ENCODE results near the gene GRIK4. TPM values are rescaled to one million over a fixed set of nuclear protein-coding genes. Genes with fewer than 3 reads are reported as not detected.

The GRIK4 gene
- total RNA-seq, 2 donors from 2014 or later = 0.05 to 1.7 TPM

DNA sequence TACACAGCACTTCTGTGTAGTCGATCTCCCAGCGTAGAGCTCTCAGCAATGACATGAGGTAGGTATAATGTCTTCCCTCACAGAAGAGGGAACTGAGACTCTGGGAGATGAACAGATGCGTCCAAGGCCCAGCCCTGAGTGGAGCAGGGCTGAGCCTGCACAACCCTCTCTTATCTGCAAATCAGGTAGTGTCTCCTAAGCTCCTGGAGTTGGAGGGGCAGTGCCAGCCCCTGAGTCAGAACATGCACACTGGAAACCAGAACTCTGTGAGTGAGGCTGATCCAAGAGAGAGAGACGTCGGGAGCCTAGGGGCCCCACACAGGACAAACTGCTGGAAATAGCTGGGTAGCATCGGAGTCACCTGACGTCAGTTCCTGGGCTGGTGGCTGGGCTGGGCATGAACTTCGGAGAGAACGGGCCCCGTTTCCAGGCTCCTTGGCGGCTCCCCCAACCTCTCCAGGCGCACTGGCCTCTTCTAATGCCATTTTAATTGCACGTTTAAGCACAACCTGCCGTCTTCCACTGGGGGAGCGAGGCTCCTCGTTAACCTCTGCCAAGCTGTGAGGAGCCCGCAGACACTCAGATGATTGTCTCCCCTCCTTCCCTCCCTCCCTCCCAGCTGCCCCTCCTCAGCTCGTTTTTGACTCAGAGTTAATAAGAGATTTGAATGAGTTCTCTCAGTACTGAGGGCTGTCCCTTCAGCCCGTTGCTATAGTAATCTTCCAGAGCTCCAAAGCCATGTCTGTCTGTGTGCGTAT lies 321.1 kb downstream of the GRIK4 start:
- Histone ChIP-seq H3K27me3 (replicated peaks; ENCODE audit: insufficient read depth) (no peaks in the 10 kb centered on the region), H3K9me3 (no peaks in the 10 kb centered on the region), H3K4me1 (replicated peaks) (no peaks in the 10 kb centered on the region), H3K4me3 (no peak overlapping the region), H3K36me3 (no peaks in the 10 kb centered on the region), H3K27ac (no peak overlapping the region)
- 33% methylated on average over 20 of the region's 20 CpGs for WGBS
- DNase-seq (ENCODE audit: low spot score) = no peak
- intact Hi-C loops (cut with DNase I) = no loop called here
- TF ChIP-seq, protein P1, sequence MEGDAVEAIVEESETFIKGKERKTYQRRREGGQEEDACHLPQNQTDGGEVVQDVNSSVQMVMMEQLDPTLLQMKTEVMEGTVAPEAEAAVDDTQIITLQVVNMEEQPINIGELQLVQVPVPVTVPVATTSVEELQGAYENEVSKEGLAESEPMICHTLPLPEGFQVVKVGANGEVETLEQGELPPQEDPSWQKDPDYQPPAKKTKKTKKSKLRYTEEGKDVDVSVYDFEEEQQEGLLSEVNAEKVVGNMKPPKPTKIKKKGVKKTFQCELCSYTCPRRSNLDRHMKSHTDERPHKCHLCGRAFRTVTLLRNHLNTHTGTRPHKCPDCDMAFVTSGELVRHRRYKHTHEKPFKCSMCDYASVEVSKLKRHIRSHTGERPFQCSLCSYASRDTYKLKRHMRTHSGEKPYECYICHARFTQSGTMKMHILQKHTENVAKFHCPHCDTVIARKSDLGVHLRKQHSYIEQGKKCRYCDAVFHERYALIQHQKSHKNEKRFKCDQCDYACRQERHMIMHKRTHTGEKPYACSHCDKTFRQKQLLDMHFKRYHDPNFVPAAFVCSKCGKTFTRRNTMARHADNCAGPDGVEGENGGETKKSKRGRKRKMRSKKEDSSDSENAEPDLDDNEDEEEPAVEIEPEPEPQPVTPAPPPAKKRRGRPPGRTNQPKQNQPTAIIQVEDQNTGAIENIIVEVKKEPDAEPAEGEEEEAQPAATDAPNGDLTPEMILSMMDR (IDR thresholded peaks at IDR 0.05) = no peak
- TF ChIP-seq POLR2A (IDR thresholded peaks at IDR 0.05) (no peak), POLR2AphosphoS5 (IDR thresholded peaks at IDR 0.05) (no peak)

DNA sequence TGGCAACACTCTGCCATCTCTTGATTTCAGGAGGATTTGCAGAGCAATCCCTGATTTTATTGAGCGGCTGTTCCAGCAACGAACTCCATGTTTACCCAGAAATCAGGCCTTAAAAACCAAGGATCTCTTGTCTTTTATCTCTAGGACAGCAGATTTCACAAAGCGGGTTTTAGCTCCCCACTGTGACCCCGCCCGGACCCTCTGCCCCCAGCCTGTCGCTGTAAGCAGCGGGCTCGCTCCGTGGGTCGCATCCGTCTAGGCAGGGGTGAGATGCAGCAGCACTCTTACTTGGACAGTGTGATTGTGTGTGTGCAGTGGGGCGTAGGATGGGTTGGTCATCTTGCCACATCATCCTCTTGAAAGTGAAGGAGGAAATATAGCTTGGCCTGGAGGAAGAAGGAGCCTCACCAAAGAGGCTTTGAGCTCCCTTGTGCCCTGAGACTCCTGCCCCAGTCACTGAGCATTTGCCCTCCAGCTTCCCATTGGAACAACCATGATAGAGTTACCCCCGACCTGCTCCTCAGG lies 323.2 kb downstream of the GRIK4 start:
- TF ChIP-seq, protein P1 (IDR thresholded peaks at IDR 0.05) = no peak
- no peak for TF ChIP-seq POLR2AphosphoS5 (IDR thresholded peaks at IDR 0.05)
- WGBS = 91% methylated on average over 13 of the region's 13 CpGs
- Histone ChIP-seq H3K27ac (no peak overlapping the region), H3K27me3 (replicated peaks; ENCODE audit: insufficient read depth) (no peaks in the 10 kb centered on the region), H3K4me3 (no peak overlapping the region), H3K9me3 (no peaks in the 10 kb centered on the region), H3K36me3 (no peaks in the 10 kb centered on the region), H3K4me1 (replicated peaks) (no peaks in the 10 kb centered on the region)
- no peak for DNase-seq (ENCODE audit: low spot score)
- intact Hi-C loops (cut with DNase I) = no loop called here

DNA sequence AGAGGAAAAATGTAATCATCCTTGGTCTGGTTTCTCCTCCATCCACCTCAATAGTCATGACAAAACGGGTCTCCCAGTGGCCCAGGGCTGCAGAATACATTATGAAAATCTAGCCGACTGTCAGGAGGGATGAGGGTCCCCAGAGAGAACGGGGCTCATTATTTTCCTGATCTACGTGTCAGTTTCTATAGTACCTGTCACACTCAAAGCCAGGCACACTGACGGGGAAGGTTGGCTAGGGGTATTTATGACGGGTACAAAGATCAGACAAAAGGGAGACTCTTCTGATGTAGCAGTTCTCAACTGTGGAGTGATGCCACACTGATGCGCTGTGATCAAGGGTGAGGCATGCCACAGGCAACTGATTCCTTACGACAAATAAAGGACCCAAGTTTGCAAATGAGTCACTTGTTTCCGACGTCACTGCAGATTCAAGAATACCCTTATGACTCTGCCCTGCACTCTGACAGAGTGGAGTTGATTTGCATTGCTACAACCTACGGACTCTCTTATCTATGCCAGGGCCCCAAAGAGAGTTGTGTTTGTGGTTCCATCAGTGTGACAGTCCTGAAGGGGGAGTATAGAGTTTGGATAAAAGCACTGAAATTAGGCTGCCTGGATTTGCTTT lies 324.2 kb downstream of the GRIK4 start:
- 86% methylated on average over 11 of the region's 11 CpGs for WGBS
- no peaks in the 10 kb centered on the region for H3K4me1 ChIP-seq (replicated peaks)
- H3K36me3 ChIP-seq = no peaks in the 10 kb centered on the region
- TF ChIP-seq POLR2AphosphoS5 (IDR thresholded peaks at IDR 0.05) (no peak), POLR2A (IDR thresholded peaks at IDR 0.05) (no peak)
- TF ChIP-seq, protein P1 (IDR thresholded peaks at IDR 0.05) = no peak
- no peaks in the 10 kb centered on the region for H3K27me3 ChIP-seq (replicated peaks; ENCODE audit: insufficient read depth)
- DNase-seq (ENCODE audit: low spot score) = no peak
- H3K9me3 ChIP-seq = no peaks in the 10 kb centered on the region
- intact Hi-C loops (cut with DNase I) = no loop called here
- H3K4me3 ChIP-seq = no peak overlapping the region
- no peak overlapping the region for H3K27ac ChIP-seq

DNA sequence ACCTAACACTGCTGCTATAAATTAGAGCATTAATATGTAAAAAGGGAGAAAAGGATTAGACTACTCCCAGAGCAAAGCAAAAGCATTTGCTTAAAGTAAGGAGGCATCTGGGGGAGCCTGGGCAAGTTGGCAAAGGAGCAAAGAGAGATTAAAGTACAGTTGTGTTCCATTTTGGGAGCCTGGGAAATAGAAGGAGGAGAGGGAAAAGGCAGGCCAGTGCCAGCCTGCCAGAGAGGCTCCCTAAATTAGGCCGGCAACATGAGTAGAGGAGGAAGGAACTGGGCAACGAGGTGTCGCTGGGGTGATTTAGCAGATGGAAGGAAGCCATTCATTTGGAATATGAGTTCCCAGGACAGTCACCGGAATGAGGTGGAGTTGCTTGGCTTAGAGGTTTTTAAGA lies 326.1 kb downstream of the GRIK4 start:
- TF ChIP-seq POLR2A (IDR thresholded peaks at IDR 0.05) (no peak), POLR2AphosphoS5 (IDR thresholded peaks at IDR 0.05) (no peak)
- TF ChIP-seq, protein P1 (IDR thresholded peaks at IDR 0.05) = no peak
- Histone ChIP-seq H3K36me3 (no peaks in the 10 kb centered on the region), H3K27ac (no peak overlapping the region), H3K9me3 (no peaks in the 10 kb centered on the region), H3K27me3 (replicated peaks; ENCODE audit: insufficient read depth) (no peaks in the 10 kb centered on the region), H3K4me1 (replicated peaks) (no peaks in the 10 kb centered on the region), H3K4me3 (no peak overlapping the region)
- 81% methylated on average over 4 of the region's 4 CpGs for WGBS
- DNase-seq (ENCODE audit: low spot score) = no peak
- intact Hi-C loops (cut with DNase I) = no loop called here
